ENCODE data around the gene KRT6C.

KRT6C gene

DNA sequence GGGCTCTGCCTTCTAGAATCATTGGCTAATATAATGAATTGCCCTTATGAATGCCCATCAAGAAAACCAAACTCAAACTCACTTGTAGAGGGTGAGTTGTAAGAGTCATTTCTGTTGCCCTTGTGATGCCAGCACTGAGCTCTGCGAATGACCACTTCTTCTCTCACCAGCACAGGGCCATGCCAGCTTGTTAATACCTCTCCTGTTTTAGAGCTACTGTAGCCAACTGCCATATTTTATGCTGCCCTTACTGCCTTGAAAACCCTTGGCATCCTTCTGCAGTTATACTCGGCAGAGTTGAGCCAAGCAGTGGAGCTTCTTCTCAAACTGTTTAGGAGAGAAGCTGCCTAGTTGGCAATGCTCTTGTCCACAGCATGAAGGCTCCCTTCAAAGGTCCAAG is 47.6 kb downstream of the KRT6C start:
- no peaks in the 10 kb centered on the region for H3K9me3 ChIP-seq (ENCODE audit: control insufficient read depth, insufficient read depth, low read depth, low read length)
- TF ChIP-seq REPIN1 (tag by site-specific recombination; IDR thresholded peaks at IDR 0.05; ENCODE audit: low read depth) (no peak), ZNF768 (tag by site-specific recombination; IDR thresholded peaks at IDR 0.05) (no peak), KLF9 (tag by site-specific recombination; IDR thresholded peaks at IDR 0.05; ENCODE audit: low read depth) (no peak)
- TF ChIP-seq, protein P1, sequence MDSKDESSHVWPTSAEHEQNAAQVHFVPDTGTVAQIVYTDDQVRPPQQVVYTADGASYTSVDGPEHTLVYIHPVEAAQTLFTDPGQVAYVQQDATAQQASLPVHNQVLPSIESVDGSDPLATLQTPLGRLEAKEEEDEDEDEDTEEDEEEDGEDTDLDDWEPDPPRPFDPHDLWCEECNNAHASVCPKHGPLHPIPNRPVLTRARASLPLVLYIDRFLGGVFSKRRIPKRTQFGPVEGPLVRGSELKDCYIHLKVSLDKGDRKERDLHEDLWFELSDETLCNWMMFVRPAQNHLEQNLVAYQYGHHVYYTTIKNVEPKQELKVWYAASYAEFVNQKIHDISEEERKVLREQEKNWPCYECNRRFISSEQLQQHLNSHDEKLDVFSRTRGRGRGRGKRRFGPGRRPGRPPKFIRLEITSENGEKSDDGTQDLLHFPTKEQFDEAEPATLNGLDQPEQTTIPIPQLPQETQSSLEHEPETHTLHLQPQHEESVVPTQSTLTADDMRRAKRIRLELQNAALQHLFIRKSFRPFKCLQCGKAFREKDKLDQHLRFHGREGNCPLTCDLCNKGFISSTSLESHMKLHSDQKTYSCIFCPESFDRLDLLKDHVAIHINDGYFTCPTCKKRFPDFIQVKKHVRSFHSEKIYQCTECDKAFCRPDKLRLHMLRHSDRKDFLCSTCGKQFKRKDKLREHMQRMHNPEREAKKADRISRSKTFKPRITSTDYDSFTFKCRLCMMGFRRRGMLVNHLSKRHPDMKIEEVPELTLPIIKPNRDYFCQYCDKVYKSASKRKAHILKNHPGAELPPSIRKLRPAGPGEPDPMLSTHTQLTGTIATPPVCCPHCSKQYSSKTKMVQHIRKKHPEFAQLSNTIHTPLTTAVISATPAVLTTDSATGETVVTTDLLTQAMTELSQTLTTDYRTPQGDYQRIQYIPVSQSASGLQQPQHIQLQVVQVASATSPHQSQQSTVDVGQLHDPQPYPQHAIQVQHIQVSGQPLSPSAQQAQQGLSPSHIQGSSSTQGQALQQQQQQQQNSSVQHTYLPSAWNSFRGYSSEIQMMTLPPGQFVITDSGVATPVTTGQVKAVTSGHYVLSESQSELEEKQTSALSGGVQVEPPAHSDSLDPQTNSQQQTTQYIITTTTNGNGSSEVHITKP (tag by site-specific recombination; IDR thresholded peaks at IDR 0.05), result no peak
- H3K36me3 ChIP-seq (ENCODE audit: control insufficient read depth in 2 of 2, insufficient read depth in 1 of 2, low read length in 2 of 2), result no peaks in the 10 kb centered on the region
- POLR2A ChIA-PET, result no interaction called here
- no peak overlapping the region for H3K4me3 ChIP-seq (ENCODE audit: low read depth, low read length)
- H3K4me1 ChIP-seq (ENCODE audit: control insufficient read depth, insufficient read depth, low read length), result no peaks in the 10 kb centered on the region
- CTCF ChIA-PET, result interaction anchor here (0.9 to 1.5 kb wide), 2 partner anchors 12 to 54 kb away, joined by 3 read pairs; no protein-coding TSS in a partner anchor
- no peak overlapping the region for H3K27ac ChIP-seq (ENCODE audit: extremely low read depth, low read depth, low read length)

DNA sequence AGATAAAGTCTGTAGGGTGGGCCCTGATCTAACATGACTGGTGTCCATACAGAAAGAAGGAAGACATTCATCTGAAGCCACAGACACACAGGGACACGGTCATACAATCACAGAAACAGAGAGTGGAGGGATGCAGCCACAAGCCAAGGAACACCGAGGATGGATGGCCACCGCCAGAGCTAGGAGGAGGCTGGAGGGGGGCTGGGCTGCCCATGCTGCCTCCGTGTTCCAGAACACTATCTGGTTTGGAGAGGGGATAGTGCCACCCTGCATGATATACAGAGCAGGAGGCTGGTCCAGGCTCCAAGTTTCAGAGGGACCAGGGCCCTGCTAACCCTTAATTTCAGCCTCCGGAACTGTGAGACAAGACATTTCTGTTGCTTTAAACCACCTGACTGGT is 48.1 kb downstream of the KRT6C start:
- CTCF ChIA-PET, result interaction anchor here (0.9 to 1.5 kb wide), 2 partner anchors 12 to 53 kb away, joined by 3 read pairs; no protein-coding TSS in a partner anchor
- Histone ChIP-seq H3K4me3 (ENCODE audit: low read depth, low read length) (no peak overlapping the region), H3K4me1 (ENCODE audit: control insufficient read depth, insufficient read depth, low read length) (no peaks in the 10 kb centered on the region), H3K27ac (ENCODE audit: extremely low read depth, low read depth, low read length) (no peak overlapping the region), H3K9me3 (ENCODE audit: control insufficient read depth, insufficient read depth, low read depth, low read length) (no peaks in the 10 kb centered on the region), H3K36me3 (ENCODE audit: control insufficient read depth in 2 of 2, insufficient read depth in 1 of 2, low read length in 2 of 2) (no peaks in the 10 kb centered on the region)
- TF ChIP-seq, protein P2, sequence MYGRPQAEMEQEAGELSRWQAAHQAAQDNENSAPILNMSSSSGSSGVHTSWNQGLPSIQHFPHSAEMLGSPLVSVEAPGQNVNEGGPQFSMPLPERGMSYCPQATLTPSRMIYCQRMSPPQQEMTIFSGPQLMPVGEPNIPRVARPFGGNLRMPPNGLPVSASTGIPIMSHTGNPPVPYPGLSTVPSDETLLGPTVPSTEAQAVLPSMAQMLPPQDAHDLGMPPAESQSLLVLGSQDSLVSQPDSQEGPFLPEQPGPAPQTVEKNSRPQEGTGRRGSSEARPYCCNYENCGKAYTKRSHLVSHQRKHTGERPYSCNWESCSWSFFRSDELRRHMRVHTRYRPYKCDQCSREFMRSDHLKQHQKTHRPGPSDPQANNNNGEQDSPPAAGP (tag by site-specific recombination; IDR thresholded peaks at IDR 0.05), result no peak
- no peak for TF ChIP-seq ZNF169 (tag by site-specific recombination; IDR thresholded peaks at IDR 0.05)
- TF ChIP-seq, protein P3, sequence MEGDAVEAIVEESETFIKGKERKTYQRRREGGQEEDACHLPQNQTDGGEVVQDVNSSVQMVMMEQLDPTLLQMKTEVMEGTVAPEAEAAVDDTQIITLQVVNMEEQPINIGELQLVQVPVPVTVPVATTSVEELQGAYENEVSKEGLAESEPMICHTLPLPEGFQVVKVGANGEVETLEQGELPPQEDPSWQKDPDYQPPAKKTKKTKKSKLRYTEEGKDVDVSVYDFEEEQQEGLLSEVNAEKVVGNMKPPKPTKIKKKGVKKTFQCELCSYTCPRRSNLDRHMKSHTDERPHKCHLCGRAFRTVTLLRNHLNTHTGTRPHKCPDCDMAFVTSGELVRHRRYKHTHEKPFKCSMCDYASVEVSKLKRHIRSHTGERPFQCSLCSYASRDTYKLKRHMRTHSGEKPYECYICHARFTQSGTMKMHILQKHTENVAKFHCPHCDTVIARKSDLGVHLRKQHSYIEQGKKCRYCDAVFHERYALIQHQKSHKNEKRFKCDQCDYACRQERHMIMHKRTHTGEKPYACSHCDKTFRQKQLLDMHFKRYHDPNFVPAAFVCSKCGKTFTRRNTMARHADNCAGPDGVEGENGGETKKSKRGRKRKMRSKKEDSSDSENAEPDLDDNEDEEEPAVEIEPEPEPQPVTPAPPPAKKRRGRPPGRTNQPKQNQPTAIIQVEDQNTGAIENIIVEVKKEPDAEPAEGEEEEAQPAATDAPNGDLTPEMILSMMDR (tag by site-specific recombination; IDR thresholded peaks at IDR 0.05), result no peak
- no peak for TF ChIP-seq ZNF112 (tag by site-specific recombination; IDR thresholded peaks at IDR 0.05)
- POLR2A ChIA-PET, result no interaction called here

DNA sequence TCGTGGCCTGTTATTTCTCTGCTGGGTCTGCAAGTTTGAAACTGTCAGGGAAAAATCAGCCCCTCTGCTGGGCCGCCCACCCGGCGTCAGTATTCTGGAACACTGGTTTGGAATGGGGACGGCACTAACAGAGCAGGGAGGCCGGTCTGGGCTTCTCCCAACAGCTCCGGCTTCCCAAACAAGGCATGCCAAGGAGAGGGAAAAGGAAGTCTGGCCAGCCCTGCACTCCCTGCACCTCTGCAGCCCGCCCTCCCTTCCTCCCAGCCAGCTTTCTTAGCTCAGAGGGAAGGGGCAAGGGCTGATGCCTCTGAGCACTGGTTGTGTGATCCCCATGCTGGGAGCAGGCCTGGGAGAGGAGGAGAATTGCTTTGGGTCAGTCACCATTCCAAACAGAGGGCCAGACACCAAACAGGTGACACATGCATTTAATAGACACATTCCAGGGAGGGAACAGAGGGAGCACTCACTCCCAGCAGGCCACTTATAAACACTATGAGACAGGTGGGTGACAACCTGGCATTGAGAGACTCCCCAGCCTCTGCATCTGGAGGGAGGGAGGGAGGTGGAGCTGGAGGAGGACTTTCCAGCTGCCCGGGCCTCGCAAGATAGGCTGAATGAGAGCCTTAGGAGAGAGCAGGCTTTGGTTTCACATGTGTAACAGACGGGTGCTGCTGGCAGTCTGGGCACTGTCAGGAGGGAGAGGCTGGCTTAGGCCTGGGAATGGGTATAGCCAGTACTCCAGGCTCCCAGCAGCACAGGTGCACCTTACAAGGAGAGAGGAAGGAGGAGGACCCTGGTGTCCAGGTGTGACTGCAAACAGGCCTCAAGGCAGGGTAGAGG is 49.7 kb downstream of the KRT6C start:
- no peaks in the 10 kb centered on the region for H3K36me3 ChIP-seq (ENCODE audit: control insufficient read depth in 2 of 2, insufficient read depth in 1 of 2, low read length in 2 of 2)
- H3K9me3 ChIP-seq (ENCODE audit: control insufficient read depth, insufficient read depth, low read depth, low read length), result no peaks in the 10 kb centered on the region
- POLR2A ChIA-PET, result no interaction called here
- H3K4me3 ChIP-seq (ENCODE audit: low read depth, low read length), result no peak overlapping the region
- H3K27ac ChIP-seq (ENCODE audit: extremely low read depth, low read depth, low read length), result no peak overlapping the region
- H3K4me1 ChIP-seq (ENCODE audit: control insufficient read depth, insufficient read depth, low read length), result no peaks in the 10 kb centered on the region
- CTCF ChIA-PET, result interaction anchor here (0.6 to 0.7 kb wide), 2 partner anchors 10 to 252 kb away, joined by 3 to 4 read pairs; no protein-coding TSS in a partner anchor
- TF ChIP-seq, protein P4, sequence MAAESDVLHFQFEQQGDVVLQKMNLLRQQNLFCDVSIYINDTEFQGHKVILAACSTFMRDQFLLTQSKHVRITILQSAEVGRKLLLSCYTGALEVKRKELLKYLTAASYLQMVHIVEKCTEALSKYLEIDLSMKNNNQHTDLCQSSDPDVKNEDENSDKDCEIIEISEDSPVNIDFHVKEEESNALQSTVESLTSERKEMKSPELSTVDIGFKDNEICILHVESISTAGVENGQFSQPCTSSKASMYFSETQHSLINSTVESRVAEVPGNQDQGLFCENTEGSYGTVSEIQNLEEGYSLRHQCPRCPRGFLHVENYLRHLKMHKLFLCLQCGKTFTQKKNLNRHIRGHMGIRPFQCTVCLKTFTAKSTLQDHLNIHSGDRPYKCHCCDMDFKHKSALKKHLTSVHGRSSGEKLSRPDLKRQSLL (tag by site-specific recombination; IDR thresholded peaks at IDR 0.05), result no peak
- no peak for TF ChIP-seq TCF7L2 (IDR thresholded peaks at IDR 0.05; ENCODE audit: borderline replicate concordance, low read depth, low read length)

Data from HEK293 (cell line).